Measurements from ENCODE around the gene DSC3.

DSC3 gene

GRCh38 chr18:30969670-30970170, 72.8 kb downstream of the DSC3 start:
- no peak for DNase-seq

GRCh38 chr18:30967701-30968100, 74.8 kb downstream of the DSC3 start:
- no peak for DNase-seq

- no peak for DNase-seq
Measured at GRCh38 chr18:30965237-30965636, 77.3 kb downstream of the DSC3 start.

GRCh38 chr18:30960661-30961060, 81.9 kb downstream of the DSC3 start:
- no peak for DNase-seq

- no peak for DNase-seq
Measured at GRCh38 chr18:30957066-30957465, 85.5 kb downstream of the DSC3 start.

DNA sequence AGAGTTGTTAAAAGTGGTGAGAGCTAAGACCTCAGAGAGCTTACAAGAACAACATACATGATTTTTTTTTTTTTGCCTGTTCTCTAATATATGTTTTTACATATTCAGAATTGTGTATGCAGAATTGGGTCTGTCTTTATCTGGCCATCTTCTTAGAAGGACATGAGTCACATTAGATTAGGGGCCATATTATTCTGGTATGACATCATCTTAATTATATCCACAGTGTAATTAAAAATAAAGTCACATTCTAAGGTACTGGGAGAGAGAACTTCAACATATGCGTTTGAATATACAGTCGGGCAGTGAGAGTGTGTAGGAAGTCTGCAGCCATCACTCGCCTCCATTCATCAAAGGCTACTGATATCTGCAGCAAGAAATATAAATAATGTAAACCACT, 88.3 kb downstream of the DSC3 start:
- no peak for DNase-seq

DNA sequence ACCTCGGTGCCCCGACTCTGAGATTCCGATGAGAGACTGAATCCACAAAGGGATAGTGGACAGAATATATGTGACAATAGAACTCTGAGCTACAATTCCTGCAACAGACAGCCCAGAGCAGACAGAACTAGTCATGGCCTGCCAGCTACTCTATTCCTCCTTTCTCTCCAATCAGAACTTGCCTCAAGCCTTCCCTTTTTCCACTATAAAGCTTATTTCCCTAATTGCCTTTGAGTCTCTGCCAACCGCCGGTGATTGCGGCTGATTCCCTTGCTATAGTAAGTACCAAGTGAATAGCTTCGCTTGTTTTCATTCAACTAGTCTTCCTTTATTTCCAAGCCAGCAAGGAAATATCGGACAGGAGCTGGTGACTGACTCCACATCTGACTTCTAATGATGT, 96.8 kb downstream of the DSC3 start:
- DNase-seq, result no peak

- DNase-seq, result no peak
Measured at GRCh38 chr18:30944773-30945417, 97.6 kb downstream of the DSC3 start.

- no peak for DNase-seq
Measured at GRCh38 chr18:30940952-30941539, 101.5 kb downstream of the DSC3 start.
